B cell (primary cell): Measurements from ENCODE around the gene KATNB1. TPM values are rescaled to one million over a fixed set of nuclear protein-coding genes. Genes with fewer than 3 reads are reported as not detected.

Source experiments
- ATAC-seq: fragments of 200-7000 bp; cut with Tn5 transposase; one replicate; pipeline ENCODE4 v1.10.0; 2021; ENCODE audit warnings: low read depth, mild to moderate bottlenecking, moderate number of reproducible peaks, moderate library complexity
- CTCF ChIA-PET: fragments of 350-600 bp; sonication (Branson Sonifier 250); formaldehyde crosslinking; loops from one replicate; lab custom pipeline; 2021; ENCODE audit warnings: antibody characterized with exemption, inconsistent platforms; lab: Charles Lee
- POLR2A ChIA-PET: fragments of 350-600 bp; sonication (Branson Sonifier 250); formaldehyde crosslinking; loops from one replicate; lab custom pipeline; 2021; ENCODE audit warnings: antibody characterized with exemption; lab: Charles Lee
- DNase-seq: peaks from one replicate; pipeline ENCODE4 v3.0.0; 2013
- H2AFZ ChIP-seq: 2 replicates; pipeline ENCODE4 v1.6.1; 2012; ENCODE audit warnings: mild to moderate bottlenecking, low read depth, low read length; ENCODE audit not compliant: insufficient read depth, poor library complexity, severe bottlenecking
- H3K27ac ChIP-seq, 2 donors: 1 replicate in 1 of 2; 2 replicates in 1 of 2; pipeline ENCODE4 v1.5.1; 2012 to 2013; ENCODE audit warnings: low read length in 2 of 2, mild to moderate bottlenecking in 2 of 2, moderate library complexity in 1 of 2
- H3K27me3 ChIP-seq, 4 experiments: fragments of 200-600 bp in 1 of 4; sonication (generic) in 1 of 4; replicated peaks in 1 of 4; 1 replicate in 2 of 4; 2 replicates in 2 of 4; pipeline versions ENCODE4 v1.6.1 to v1.7.0; 2013 to 2016; ENCODE audit warnings: low read length in 3 of 4, mild to moderate bottlenecking in 2 of 4, mixed read lengths in 1 of 4, moderate library complexity in 1 of 4; ENCODE audit not compliant: insufficient read depth in 4 of 4, control insufficient read depth in 3 of 4; ENCODE audit errors: control extremely low read depth in 1 of 4
- H3K36me3 ChIP-seq, 2 experiments: replicated peaks in 1 of 2; 1 replicate in 1 of 2; 2 replicates in 1 of 2; pipeline versions ENCODE4 v1.6.1 to v1.7.1; 2013; ENCODE audit warnings: low read length in 1 of 2; ENCODE audit not compliant: insufficient read depth in 2 of 2, control insufficient read depth in 1 of 2; ENCODE audit errors: control extremely low read depth in 1 of 2, extremely low read depth in 1 of 2
- H3K4me1 ChIP-seq, 2 donors: fragments of 200-600 bp in 1 of 2; sonication (generic) in 1 of 2; 1 replicate in 1 of 2; 2 replicates in 1 of 2; pipeline versions ENCODE4 v1.5.1 to v1.6.1; 2013 to 2017; ENCODE audit warnings: low read length in 2 of 2; ENCODE audit not compliant: control insufficient read depth in 2 of 2, insufficient read depth in 2 of 2
- H3K4me2 ChIP-seq: replicated peaks from 2 replicates; pipeline ENCODE3; 2012; ENCODE audit warnings: mild to moderate bottlenecking, low read depth, low read length; ENCODE audit not compliant: poor library complexity, severe bottlenecking
- H3K4me3 ChIP-seq, 5 experiments: fragments of 200-600 bp in 1 of 5; sonication (generic) in 1 of 5; 1 replicate in 3 of 5; 2 replicates in 2 of 5; pipeline versions ENCODE4 v1.5.1 to v1.7.0; 2011 to 2016; ENCODE audit warnings: low read length in 4 of 5, mild to moderate bottlenecking in 4 of 5, low read depth in 2 of 5, control low read depth in 1 of 5, moderate library complexity in 1 of 5; ENCODE audit not compliant: insufficient read depth in 1 of 5; ENCODE audit errors: control extremely low read depth in 1 of 5, extremely low read depth in 1 of 5
- H3K79me2 ChIP-seq: fragments of 200-600 bp; sonication (generic); one replicate; pipeline ENCODE4 v1.6.0; 2016; ENCODE audit warnings: low read length; ENCODE audit not compliant: control insufficient read depth, insufficient read depth
- H3K9ac ChIP-seq: fragments of 200-600 bp; sonication (generic); 2 replicates; pipeline ENCODE4 v1.6.1; 2017; ENCODE audit warnings: mild to moderate bottlenecking, low read length, moderate library complexity
- H3K9me3 ChIP-seq, 3 donors: one replicate each; pipeline versions ENCODE4 v1.6.1 to v1.7.1; 2013; ENCODE audit warnings: low read length in 2 of 3; ENCODE audit not compliant: control insufficient read depth in 2 of 3, insufficient read depth in 1 of 3; ENCODE audit errors: control extremely low read depth in 1 of 3
- H4K20me1 ChIP-seq: 2 replicates; pipeline ENCODE4 v1.6.0; 2012; ENCODE audit warnings: mild to moderate bottlenecking, low read length; ENCODE audit not compliant: insufficient read depth, control insufficient read depth, poor library complexity, severe bottlenecking
- H3K27ac Mint-ChIP-seq: one replicate; pipeline ENCODE4 v1.8.0; 2021; ENCODE audit warnings: mixed read lengths
- H3K27me3 Mint-ChIP-seq: one replicate; pipeline ENCODE4 v1.8.0; 2021; ENCODE audit warnings: mixed read lengths
- H3K4me1 Mint-ChIP-seq: one replicate; pipeline ENCODE4 v1.8.0; 2021; ENCODE audit warnings: mixed read lengths
- H3K4me3 Mint-ChIP-seq: one replicate; pipeline ENCODE4 v1.8.0; 2021; ENCODE audit warnings: mixed read lengths
- H3K9me3 Mint-ChIP-seq: one replicate; pipeline ENCODE4 v1.8.0; 2022; ENCODE audit warnings: mixed read lengths; ENCODE audit not compliant: insufficient read depth
- CTCF ChIP-seq: fragments of 200-600 bp; IDR thresholded peaks from one replicate; pipeline ENCODE4 v1.8.0; 2022; ENCODE audit warnings: antibody characterized with exemption, mild to moderate bottlenecking
- EZH2 ChIP-seq: IDR thresholded peaks from 2 replicates; pipeline ENCODE4 v1.6.1; 2012; ENCODE audit warnings: borderline replicate concordance, low read depth, mild to moderate bottlenecking, moderate library complexity, low read length; ENCODE audit not compliant: insufficient read depth, poor library complexity, severe bottlenecking
- WGBS: methylation state at CpG from one replicate; pipeline ENCODE4 v1.1.5; 2013; ENCODE audit warnings: missing lambda C conversion rate; ENCODE audit not compliant: insufficient coverage; 5-methylcytosine and 5-hydroxymethylcytosine counted together
- intact Hi-C: fragments of 100-400 bp; cut with micrococcal nuclease; formaldehyde crosslinking; loops from one replicate; pipeline ENCODE4 v1.10.0; 2022
- polyA plus RNA-seq: library from polyadenylated mRNA; depleted of rRNA; stranded (reverse); fragments of >200 nt; gene quantifications from 2 replicates; pipeline ENCODE4 v1.2.3, GENCODE V29; 2012
- total RNA-seq, 2 donors: library from RNA; stranded (reverse); fragments of 120-200 nt in 1 of 2; gene quantifications; 1 replicate in 1 of 2; 2 replicates in 1 of 2; pipeline versions ENCODE4 v1.2.3 to v1.2.4, GENCODE V29; 2013 to 2022

Gene KATNB1
- total and polyA plus RNA-seq, 2 donors (not counting 1 experiment from before 2014, with no cell fraction given), result 20.3 to 29.0 TPM

GRCh38 chr16:57704905-57705852, 30.4 kb upstream of the KATNB1 start:
- 100% methylated on average over 1 of the region's 4 CpGs for WGBS
- no peak for ATAC-seq
- intact Hi-C loops, result no loop called here
- H3K4me3 ChIP-seq, result no peak overlapping the region
- DNase-seq, result no peak
- no peaks in the 10 kb centered on the region for H4K20me1 ChIP-seq
- peaks cover 18% of the 10 kb centered on the region for H3K27me3 Mint-ChIP-seq
- H3K4me1 ChIP-seq, result no peaks in the 10 kb centered on the region
- no peak overlapping the region for H3K4me3 Mint-ChIP-seq
- H3K9me3 Mint-ChIP-seq, result no peaks in the 10 kb centered on the region
- H3K79me2 ChIP-seq, result no peaks in the 10 kb centered on the region
- no peaks in the 10 kb centered on the region for H3K27me3 ChIP-seq
- no peaks in the 10 kb centered on the region for H3K36me3 ChIP-seq
- no peaks in the 10 kb centered on the region for H3K4me1 Mint-ChIP-seq
- H3K4me2 ChIP-seq, result no peak overlapping the region
- TF ChIP-seq CTCF, result no peak
- no peak for TF ChIP-seq EZH2
- peaks cover 0 to 3% (median 0%) of the 10 kb centered on the region in 3 donors for H3K9me3 ChIP-seq
- H3K9ac ChIP-seq, result no peak overlapping the region
- ChIA-PET CTCF (no interaction called here), POLR2A (no interaction called here)
- H2AFZ ChIP-seq, result no peak overlapping the region
- H3K27ac ChIP-seq, result no peak overlapping the region
- no peak overlapping the region for H3K27ac Mint-ChIP-seq

- Histone ChIP-seq H4K20me1 (no peaks in the 10 kb centered on the region), H3K79me2 (no peaks in the 10 kb centered on the region), H3K4me3 (no peak overlapping the region), H3K27me3 (no peaks in the 10 kb centered on the region), H3K9me3 (peaks cover 0 to 3% (median 0%) of the 10 kb centered on the region in 3 donors), H3K27ac (no peak overlapping the region), H3K9ac (no peak overlapping the region), H3K4me1 (no peaks in the 10 kb centered on the region), H3K36me3 (no peaks in the 10 kb centered on the region), H3K4me2 (no peak overlapping the region), H2AFZ (no peak overlapping the region)
- no peak for TF ChIP-seq CTCF
- no peak for TF ChIP-seq EZH2
- 75% methylated on average over 1 of the region's 1 CpG for WGBS
- Mint-ChIP-seq H3K4me1 (no peaks in the 10 kb centered on the region), H3K27ac (no peak overlapping the region), H3K27me3 (peaks cover 21% of the 10 kb centered on the region), H3K4me3 (no peak overlapping the region), H3K9me3 (no peaks in the 10 kb centered on the region)
- DNase-seq, result no peak
- no peak for ATAC-seq
- intact Hi-C loops, result no loop called here
- ChIA-PET POLR2A (no interaction called here), CTCF (no interaction called here)
These were observed 28.9 kb upstream of the KATNB1 start for GRCh38 chr16:57706717-57707116.
